ENCODE results near the gene KCNT1.
A peak's percentile ranks its signal among the peaks of the same experiment; 100 is the strongest.

The KCNT1 gene

GRCh38 chr9:135782946-135783345 lies 81.0 kb downstream of the KCNT1 start:
- TF ChIP-seq, protein P1, sequence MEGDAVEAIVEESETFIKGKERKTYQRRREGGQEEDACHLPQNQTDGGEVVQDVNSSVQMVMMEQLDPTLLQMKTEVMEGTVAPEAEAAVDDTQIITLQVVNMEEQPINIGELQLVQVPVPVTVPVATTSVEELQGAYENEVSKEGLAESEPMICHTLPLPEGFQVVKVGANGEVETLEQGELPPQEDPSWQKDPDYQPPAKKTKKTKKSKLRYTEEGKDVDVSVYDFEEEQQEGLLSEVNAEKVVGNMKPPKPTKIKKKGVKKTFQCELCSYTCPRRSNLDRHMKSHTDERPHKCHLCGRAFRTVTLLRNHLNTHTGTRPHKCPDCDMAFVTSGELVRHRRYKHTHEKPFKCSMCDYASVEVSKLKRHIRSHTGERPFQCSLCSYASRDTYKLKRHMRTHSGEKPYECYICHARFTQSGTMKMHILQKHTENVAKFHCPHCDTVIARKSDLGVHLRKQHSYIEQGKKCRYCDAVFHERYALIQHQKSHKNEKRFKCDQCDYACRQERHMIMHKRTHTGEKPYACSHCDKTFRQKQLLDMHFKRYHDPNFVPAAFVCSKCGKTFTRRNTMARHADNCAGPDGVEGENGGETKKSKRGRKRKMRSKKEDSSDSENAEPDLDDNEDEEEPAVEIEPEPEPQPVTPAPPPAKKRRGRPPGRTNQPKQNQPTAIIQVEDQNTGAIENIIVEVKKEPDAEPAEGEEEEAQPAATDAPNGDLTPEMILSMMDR (IDR thresholded peaks at IDR 0.05; ENCODE audit: low read depth, low read length): no peak
- H3K4me3 ChIP-seq (ENCODE audit: low read depth, low read length): no peak overlapping the region

- TF ChIP-seq, protein P1 (IDR thresholded peaks at IDR 0.05; ENCODE audit: low read depth, low read length): 0 out of 2 replicates have a peak, but pooled peaks have one; percentile 8
- no peak overlapping the region for H3K4me3 ChIP-seq (ENCODE audit: low read depth, low read length)
These were observed 81.7 kb downstream of the KCNT1 start for GRCh38 chr9:135783540-135784245.

- TF ChIP-seq, protein P1 (IDR thresholded peaks at IDR 0.05; ENCODE audit: low read depth, low read length): no peak
- no peak overlapping the region for H3K4me3 ChIP-seq (ENCODE audit: low read depth, low read length)
These were observed 83.1 kb downstream of the KCNT1 start for GRCh38 chr9:135785013-135785575.

DNA sequence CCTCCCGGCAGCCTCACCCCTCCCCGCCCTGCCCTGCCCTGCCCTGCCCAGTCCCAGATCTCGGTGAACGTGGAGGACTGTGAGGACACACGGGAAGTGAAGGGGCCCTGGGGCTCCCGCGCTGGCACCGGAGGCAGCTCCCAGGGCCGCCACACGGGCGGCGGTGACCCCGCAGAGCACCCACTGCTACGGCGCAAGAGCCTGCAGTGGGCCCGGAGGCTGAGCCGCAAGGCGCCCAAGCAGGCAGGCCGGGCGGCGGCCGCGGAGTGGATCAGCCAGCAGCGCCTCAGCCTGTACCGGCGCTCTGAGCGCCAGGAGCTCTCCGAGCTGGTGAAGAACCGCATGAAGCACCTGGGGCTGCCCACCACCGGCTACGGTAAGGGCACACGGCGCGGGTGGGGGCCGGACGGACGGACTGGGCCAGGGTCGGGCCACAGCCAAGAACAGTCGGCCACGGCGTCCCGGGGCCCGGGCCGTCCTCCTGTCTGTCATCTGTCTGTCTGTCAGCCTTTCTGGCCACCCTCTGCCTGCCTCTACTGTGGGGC lies 84.2 kb downstream of the KCNT1 start:
- no peak overlapping the region for H3K4me3 ChIP-seq (ENCODE audit: low read depth, low read length)
- TF ChIP-seq, protein P1 (IDR thresholded peaks at IDR 0.05; ENCODE audit: low read depth, low read length): no peak

- no peak overlapping the region for H3K4me3 ChIP-seq (ENCODE audit: low read depth, low read length)
- TF ChIP-seq, protein P1 (IDR thresholded peaks at IDR 0.05; ENCODE audit: low read depth, low read length): no peak
These were observed 85.3 kb downstream of the KCNT1 start for GRCh38 chr9:135787317-135787716.

GRCh38 chr9:135787776-135788575 lies 86.0 kb downstream of the KCNT1 start:
- TF ChIP-seq, protein P1 (IDR thresholded peaks at IDR 0.05; ENCODE audit: low read depth, low read length): no peak
- H3K4me3 ChIP-seq (ENCODE audit: low read depth, low read length): no peak overlapping the region

All from WI38 (cell line).